HepG2 (cell line): ENCODE results near the gene IGFLR1. TPM values are rescaled to one million over a fixed set of nuclear protein-coding genes. Genes with fewer than 3 reads are reported as not detected.

Experiments
- AHR ChIP-seq: IDR thresholded peaks from 2 replicates; pipeline ENCODE4 v1.6.1; 2018; ENCODE audit warnings: missing genetic modification reagents, missing compliant biosample characterization
- ATRX ChIP-seq: sonication (generic); formaldehyde crosslinking; IDR thresholded peaks from 2 replicates; pipeline ENCODE4 v1.4.0; 2020; ENCODE audit warnings: missing genetic modification reagents, borderline replicate concordance
- LCORL ChIP-seq, 2 experiments: fragments of 450-650 bp in 1 of 2; sonication (generic) in 1 of 2; formaldehyde crosslinking in 1 of 2; IDR thresholded peaks; 2 replicates each; pipeline versions ENCODE4 v1.5.0 to v1.6.1; 2017 to 2020; ENCODE audit warnings: antibody characterized with exemption in 1 of 2, missing genetic modification reagents in 1 of 2
- PAX8 ChIP-seq: sonication (generic); formaldehyde crosslinking; IDR thresholded peaks from 2 replicates; pipeline ENCODE4 v1.8.0; 2022; ENCODE audit warnings: mild to moderate bottlenecking, missing genetic modification reagents, borderline replicate concordance
- SMAD3 ChIP-seq: sonication (generic); formaldehyde crosslinking; IDR thresholded peaks from 2 replicates; pipeline ENCODE4 v1.4.0; 2020; ENCODE audit warnings: missing genetic modification reagents
- ZKSCAN8 ChIP-seq: IDR thresholded peaks from 2 replicates; pipeline ENCODE4 v1.6.1; 2016; ENCODE audit warnings: borderline replicate concordance, missing genetic modification reagents, missing compliant biosample characterization
- ZNF446 ChIP-seq: sonication (generic); formaldehyde crosslinking; IDR thresholded peaks from 2 replicates; pipeline ENCODE4 v1.5.0; 2020; ENCODE audit warnings: mild to moderate bottlenecking, missing genetic modification reagents
- polyA plus RNA-seq, 8 experiments: library from polyadenylated mRNA; depleted of rRNA in 3 of 8; stranded (reverse) in 7 of 8; unstranded in 1 of 8; fragments of >200 nt; fragmentation: Illumina TruSeq in 4 of 8; extraction: Trizol in 4 of 8; gene quantifications; 2 replicates each; pipeline versions ENCODE4 v1.2.1 to v1.2.3, GENCODE V29; 2011 to 2016; ENCODE audit warnings: low read depth in 4 of 8, missing spikeins in 1 of 8, mixed read lengths in 1 of 8; ENCODE audit not compliant: insufficient read depth in 1 of 8
- total RNA-seq, 5 experiments: library from RNA; depleted of rRNA; stranded (reverse); fragments of >200 nt; fragmentation: Illumina TruSeq; extraction: Trizol; gene quantifications; 2 replicates each; pipeline ENCODE4 v1.2.3, GENCODE V29; 2016; ENCODE audit warnings: low read depth in 1 of 5
- TF ChIP-seq, protein P1 (sequence below): sonication (generic); formaldehyde crosslinking; IDR thresholded peaks from 2 replicates; pipeline ENCODE4 v1.4.0; 2020; ENCODE audit warnings: missing genetic modification reagents
- TF ChIP-seq, protein P2 (sequence below): sonication (generic); formaldehyde crosslinking; IDR thresholded peaks from 2 replicates; pipeline ENCODE4 v1.4.0; 2020; ENCODE audit warnings: missing genetic modification reagents
- TF ChIP-seq, protein P3 (sequence below): sonication (generic); formaldehyde crosslinking; IDR thresholded peaks from 2 replicates; pipeline ENCODE4 v1.4.0; 2020; ENCODE audit warnings: missing genetic modification reagents, borderline replicate concordance
- TF ChIP-seq, protein P4 (sequence below): sonication (generic); formaldehyde crosslinking; IDR thresholded peaks from 2 replicates; pipeline ENCODE4 v1.5.1; 2020; ENCODE audit warnings: missing genetic modification reagents, mild to moderate bottlenecking, borderline replicate concordance
- TF ChIP-seq, protein P5 (sequence below): sonication (generic); IDR thresholded peaks from 2 replicates; pipeline ENCODE4 v1.6.1; 2016; ENCODE audit warnings: low read depth, borderline replicate concordance

Gene IGFLR1
- total and polyA plus RNA-seq, 2 of the 13 experiments (the other 11 are each of a cell fraction or from before 2014, with no cell fraction given) = 5.4 to 8.9 TPM

DNA sequence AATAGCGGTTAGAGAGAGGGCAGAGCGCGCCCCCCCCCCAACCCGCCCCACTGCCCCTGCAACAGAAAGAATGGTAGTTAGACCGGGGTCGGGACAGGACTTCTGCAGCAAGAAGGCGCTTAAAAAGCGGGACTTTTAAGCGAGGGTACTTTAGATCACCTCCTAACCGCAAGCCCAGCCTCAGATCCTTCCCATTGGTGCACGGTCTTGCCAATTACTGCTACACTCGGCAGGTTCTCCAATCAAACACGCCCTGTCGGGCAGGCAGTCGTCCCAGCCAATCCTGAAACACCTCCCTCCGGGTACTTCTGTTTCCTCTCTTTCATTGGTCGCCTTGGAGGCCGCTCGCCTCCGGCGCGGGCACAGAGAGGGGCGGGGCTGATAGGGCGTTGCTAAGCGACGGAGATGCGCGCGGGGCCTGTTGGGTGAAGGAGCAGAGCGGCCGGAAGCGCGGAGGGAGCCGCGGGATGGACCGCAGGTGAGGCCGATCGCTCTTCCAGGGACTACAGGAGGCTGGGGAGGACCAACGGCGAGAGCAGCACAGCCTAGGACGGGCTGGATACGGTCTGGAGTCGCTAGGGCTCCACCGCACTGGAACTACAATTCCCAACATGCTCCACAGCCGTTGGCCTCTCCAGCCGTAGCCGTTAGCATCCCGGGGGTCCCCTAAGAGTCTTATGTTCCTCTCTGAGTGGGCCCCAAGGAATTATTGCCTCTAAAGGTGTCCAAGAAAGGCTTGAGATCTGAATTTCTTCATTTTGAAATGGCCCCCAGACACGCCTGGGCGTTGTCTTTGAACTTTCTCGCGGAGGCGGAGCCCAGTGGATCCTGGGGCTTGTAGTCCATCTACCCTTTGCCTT, 15.7 kb upstream of the IGFLR1 start, which contains the start of gene PROSER3 (continued):
- TF ChIP-seq SMAD3 (CRISPR knock-in tag) = peak; percentile 24; the same call in 1 of the 2 replicates
- no peak for TF ChIP-seq ZKSCAN8 (CRISPR knock-in tag)
- TF ChIP-seq AHR (CRISPR knock-in tag) = peak; percentile 42; the same call in 1 of the 2 replicates
- TF ChIP-seq, protein P1, sequence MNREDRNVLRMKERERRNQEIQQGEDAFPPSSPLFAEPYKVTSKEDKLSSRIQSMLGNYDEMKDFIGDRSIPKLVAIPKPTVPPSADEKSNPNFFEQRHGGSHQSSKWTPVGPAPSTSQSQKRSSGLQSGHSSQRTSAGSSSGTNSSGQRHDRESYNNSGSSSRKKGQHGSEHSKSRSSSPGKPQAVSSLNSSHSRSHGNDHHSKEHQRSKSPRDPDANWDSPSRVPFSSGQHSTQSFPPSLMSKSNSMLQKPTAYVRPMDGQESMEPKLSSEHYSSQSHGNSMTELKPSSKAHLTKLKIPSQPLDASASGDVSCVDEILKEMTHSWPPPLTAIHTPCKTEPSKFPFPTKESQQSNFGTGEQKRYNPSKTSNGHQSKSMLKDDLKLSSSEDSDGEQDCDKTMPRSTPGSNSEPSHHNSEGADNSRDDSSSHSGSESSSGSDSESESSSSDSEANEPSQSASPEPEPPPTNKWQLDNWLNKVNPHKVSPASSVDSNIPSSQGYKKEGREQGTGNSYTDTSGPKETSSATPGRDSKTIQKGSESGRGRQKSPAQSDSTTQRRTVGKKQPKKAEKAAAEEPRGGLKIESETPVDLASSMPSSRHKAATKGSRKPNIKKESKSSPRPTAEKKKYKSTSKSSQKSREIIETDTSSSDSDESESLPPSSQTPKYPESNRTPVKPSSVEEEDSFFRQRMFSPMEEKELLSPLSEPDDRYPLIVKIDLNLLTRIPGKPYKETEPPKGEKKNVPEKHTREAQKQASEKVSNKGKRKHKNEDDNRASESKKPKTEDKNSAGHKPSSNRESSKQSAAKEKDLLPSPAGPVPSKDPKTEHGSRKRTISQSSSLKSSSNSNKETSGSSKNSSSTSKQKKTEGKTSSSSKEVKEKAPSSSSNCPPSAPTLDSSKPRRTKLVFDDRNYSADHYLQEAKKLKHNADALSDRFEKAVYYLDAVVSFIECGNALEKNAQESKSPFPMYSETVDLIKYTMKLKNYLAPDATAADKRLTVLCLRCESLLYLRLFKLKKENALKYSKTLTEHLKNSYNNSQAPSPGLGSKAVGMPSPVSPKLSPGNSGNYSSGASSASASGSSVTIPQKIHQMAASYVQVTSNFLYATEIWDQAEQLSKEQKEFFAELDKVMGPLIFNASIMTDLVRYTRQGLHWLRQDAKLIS (CRISPR knock-in tag) = no peak
- TF ChIP-seq, protein P2, sequence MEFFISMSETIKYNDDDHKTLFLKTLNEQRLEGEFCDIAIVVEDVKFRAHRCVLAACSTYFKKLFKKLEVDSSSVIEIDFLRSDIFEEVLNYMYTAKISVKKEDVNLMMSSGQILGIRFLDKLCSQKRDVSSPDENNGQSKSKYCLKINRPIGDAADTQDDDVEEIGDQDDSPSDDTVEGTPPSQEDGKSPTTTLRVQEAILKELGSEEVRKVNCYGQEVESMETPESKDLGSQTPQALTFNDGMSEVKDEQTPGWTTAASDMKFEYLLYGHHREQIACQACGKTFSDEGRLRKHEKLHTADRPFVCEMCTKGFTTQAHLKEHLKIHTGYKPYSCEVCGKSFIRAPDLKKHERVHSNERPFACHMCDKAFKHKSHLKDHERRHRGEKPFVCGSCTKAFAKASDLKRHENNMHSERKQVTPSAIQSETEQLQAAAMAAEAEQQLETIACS (CRISPR knock-in tag) = peak; percentile 62
- TF ChIP-seq, protein P3, sequence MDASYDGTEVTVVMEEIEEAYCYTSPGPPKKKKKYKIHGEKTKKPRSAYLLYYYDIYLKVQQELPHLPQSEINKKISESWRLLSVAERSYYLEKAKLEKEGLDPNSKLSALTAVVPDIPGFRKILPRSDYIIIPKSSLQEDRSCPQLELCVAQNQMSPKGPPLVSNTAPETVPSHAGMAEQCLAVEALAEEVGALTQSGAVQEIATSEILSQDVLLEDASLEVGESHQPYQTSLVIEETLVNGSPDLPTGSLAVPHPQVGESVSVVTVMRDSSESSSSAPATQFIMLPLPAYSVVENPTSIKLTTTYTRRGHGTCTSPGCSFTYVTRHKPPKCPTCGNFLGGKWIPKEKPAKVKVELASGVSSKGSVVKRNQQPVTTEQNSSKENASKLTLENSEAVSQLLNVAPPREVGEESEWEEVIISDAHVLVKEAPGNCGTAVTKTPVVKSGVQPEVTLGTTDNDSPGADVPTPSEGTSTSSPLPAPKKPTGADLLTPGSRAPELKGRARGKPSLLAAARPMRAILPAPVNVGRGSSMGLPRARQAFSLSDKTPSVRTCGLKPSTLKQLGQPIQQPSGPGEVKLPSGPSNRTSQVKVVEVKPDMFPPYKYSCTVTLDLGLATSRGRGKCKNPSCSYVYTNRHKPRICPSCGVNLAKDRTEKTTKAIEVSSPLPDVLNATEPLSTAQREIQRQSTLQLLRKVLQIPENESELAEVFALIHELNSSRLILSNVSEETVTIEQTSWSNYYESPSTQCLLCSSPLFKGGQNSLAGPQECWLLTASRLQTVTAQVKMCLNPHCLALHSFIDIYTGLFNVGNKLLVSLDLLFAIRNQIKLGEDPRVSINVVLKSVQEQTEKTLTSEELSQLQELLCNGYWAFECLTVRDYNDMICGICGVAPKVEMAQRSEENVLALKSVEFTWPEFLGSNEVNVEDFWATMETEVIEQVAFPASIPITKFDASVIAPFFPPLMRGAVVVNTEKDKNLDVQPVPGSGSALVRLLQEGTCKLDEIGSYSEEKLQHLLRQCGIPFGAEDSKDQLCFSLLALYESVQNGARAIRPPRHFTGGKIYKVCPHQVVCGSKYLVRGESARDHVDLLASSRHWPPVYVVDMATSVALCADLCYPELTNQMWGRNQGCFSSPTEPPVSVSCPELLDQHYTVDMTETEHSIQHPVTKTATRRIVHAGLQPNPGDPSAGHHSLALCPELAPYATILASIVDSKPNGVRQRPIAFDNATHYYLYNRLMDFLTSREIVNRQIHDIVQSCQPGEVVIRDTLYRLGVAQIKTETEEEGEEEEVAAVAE = peak; percentile 87; the same call in 1 of the 2 replicates
- no peak for TF ChIP-seq ATRX
- TF ChIP-seq, protein P4, sequence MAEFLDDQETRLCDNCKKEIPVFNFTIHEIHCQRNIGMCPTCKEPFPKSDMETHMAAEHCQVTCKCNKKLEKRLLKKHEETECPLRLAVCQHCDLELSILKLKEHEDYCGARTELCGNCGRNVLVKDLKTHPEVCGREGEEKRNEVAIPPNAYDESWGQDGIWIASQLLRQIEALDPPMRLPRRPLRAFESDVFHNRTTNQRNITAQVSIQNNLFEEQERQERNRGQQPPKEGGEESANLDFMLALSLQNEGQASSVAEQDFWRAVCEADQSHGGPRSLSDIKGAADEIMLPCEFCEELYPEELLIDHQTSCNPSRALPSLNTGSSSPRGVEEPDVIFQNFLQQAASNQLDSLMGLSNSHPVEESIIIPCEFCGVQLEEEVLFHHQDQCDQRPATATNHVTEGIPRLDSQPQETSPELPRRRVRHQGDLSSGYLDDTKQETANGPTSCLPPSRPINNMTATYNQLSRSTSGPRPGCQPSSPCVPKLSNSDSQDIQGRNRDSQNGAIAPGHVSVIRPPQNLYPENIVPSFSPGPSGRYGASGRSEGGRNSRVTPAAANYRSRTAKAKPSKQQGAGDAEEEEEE (CRISPR knock-in tag) = 0 out of 2 replicates have a peak, but pooled peaks have one; percentile 43
- TF ChIP-seq PAX8 = peak; percentile 57; the same call in 1 of the 2 replicates
- TF ChIP-seq, protein P5, sequence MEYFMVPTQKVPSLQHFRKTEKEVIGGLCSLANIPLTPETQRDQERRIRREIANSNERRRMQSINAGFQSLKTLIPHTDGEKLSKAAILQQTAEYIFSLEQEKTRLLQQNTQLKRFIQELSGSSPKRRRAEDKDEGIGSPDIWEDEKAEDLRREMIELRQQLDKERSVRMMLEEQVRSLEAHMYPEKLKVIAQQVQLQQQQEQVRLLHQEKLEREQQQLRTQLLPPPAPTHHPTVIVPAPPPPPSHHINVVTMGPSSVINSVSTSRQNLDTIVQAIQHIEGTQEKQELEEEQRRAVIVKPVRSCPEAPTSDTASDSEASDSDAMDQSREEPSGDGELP = peak; percentile 16; the same call in 1 of the 2 replicates
- no peak for TF ChIP-seq LCORL (IDR thresholded peaks at IDR 0.05)
- TF ChIP-seq LCORL (CRISPR knock-in tag; IDR thresholded peaks at IDR 0.05) = peak; percentile 51
- TF ChIP-seq ZNF446 = no peak
